Bone marrow (tissue), 2 donors: ENCODE data around the gene PTPRK.

Source experiments
- DNase-seq, 2 donors: peaks; one replicate each; lab custom pipeline; 2025; lab: John Stamatoyannopoulos, UW

The PTPRK gene

GRCh38 chr6:128138694-128139093, 381.7 kb downstream of the PTPRK start:
- DNase-seq = no peak

DNA sequence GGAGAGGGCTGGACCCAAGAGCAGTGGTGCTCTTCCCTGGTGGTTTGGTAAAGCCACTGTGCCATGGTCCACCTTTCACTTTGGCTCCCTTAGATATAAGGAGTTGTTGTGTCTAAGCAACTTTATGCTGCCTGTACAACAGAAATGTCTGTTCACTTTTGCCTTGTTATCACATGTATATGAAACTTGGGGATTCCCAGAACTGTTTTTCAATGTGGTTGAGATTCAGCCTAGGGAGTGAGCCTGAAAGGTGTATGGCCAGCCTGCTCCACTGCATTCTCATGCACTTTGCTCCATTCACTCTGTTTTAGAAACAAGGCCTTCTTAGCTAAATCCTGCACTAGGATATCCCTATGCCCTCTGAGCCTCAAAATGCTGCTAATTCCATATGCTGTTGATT, 385.1 kb downstream of the PTPRK start:
- DNase-seq = no peak

- no peak for DNase-seq
Measured at GRCh38 chr6:128131566-128131965, 388.8 kb downstream of the PTPRK start.

DNA sequence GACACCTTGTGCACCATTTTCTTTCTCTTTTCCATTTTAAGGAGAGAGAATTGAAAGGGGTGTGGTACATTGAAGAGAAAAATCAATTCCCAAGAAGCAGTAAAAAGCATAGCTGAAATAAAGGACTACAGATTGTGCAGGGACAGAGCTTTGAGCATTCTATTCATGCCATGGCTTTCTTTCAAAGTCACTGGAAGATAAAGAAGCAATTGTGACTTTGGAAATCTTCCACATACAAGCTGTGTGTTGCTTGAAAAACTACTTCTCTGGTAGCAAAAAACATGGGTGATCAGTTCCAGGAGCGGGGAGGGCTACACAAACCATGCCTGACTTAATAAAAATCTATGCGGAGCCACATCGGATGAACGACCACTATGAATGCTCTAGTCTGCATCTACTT, 389.4 kb downstream of the PTPRK start:
- no peak for DNase-seq

- DNase-seq = no peak
Measured at GRCh38 chr6:128129679-128130078, 390.7 kb downstream of the PTPRK start.

- DNase-seq = no peak
Measured at GRCh38 chr6:128127650-128128049, 392.7 kb downstream of the PTPRK start.

DNA sequence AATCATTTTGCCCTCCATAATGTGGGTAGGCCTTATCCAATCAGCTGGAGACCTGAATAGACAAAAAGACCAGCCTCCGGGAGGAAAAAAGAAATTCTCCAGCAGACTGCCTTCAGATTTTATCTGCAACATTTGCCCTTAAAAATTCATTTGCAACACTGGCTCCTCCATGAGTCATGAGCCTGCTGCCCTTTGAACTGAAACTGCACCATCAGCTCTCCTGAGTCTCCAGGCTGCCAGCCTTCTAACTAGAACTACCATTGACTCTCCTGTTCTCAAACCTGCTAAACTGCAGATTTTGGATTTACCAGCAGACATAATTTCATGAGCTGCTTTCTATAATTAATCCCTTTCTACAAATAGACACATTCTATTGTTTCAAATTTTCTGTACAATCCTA, 395.7 kb downstream of the PTPRK start:
- DNase-seq = no peak

GRCh38 chr6:128121610-128122009, 398.8 kb downstream of the PTPRK start:
- DNase-seq = no peak

DNA sequence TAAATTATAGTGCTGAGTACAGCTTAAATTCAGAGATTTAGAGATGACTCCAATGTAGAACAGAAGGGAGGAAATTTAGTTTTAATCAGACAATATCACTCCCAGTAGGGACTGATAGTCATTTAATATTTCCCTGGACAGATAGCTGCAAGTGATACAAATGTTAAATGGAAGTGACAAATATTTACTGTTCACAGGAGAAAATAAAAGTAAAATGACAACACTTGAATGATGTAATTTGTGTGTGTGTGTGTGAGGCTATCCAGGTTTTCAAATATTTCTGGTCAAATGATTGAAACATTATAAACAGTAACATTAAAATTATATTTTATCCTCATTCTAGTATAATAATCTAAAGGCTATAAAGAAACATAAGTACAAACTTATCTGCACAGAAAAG, 399.2 kb downstream of the PTPRK start:
- DNase-seq = no peak

DNA sequence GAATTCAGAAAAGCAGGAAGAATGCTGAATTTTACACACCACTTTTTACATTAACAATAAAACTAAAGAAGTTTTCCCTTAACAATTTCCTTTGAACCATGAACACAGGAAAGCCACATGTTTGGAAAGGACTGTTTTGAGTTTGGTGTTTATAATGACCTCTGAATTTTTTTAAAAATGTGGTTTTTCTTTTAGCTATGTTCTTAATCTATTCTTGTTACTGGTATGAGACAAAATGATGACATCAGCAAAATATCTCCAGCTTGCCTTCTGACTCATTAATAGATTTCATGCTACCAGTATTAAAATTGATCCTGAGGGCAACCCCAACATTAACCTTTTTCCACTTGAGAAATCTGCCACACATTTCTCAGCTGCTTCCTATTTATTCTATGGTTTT, 402.0 kb downstream of the PTPRK start:
- no peak for DNase-seq

DNA sequence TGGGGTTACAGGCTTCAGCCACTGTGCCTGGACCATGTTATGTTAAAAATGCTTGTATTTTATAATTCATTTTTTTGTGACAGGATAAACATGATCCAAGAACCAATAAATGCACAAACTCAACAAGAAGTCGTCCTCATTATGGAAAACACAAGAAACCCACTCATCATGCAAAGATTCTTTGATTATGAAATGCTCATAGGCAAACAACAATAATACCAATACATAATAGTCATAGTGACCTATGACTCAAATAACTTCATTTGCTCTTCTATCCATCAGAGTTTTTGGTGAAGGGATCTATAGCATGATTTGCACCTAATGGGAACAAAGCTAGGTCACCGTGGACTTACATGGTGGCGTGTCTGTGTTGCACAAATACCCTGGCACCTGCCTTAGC, 402.5 kb downstream of the PTPRK start:
- DNase-seq = no peak

DNA sequence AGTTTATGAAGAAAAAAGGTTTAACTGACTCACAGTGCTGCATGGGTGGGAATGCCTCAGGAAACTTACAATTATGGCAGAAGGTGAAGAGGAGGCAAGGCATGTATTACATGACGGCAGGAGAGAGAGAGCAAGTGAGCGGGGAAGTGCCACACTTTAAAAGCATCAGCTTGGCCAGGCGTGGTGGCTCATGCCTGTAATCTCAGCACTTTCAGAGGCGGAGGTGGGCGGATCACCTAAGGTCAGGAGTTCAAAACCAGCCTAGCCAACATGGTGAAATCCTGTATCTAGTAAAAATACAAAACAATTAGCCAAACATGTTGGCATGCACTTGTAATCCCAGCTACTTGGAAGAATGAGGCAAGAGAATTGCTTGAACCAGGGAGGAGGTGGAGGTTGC, 406.2 kb downstream of the PTPRK start:
- DNase-seq = no peak

- DNase-seq = no peak
Measured at GRCh38 chr6:128112494-128112893, 407.9 kb downstream of the PTPRK start.

GRCh38 chr6:128111096-128111495, 409.3 kb downstream of the PTPRK start:
- DNase-seq = no peak

- DNase-seq = no peak
Measured at GRCh38 chr6:128107682-128108081, 412.7 kb downstream of the PTPRK start.

- DNase-seq = no peak
Measured at GRCh38 chr6:128099571-128100197, 420.7 kb downstream of the PTPRK start.

GRCh38 chr6:128098000-128098581, 422.3 kb downstream of the PTPRK start:
- no peak for DNase-seq

DNA sequence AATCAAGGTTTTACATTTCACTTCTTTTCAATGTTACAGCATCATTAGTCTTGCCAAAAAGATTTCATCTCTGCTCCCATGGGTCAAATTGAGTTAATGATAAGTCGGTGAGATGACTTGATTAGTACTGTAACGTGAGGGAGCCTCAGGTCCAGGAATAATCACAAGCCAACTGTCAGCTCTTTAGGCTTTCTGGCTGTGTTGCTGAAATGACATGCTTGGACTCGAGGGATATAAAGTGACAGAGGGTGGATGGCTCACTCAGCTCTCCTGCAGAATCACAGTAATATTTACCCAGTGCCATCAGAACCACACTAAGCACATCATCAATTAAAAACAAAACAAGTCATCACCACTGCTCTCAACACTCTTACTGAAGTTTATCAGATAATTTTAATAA, 423.4 kb downstream of the PTPRK start:
- no peak for DNase-seq

DNA sequence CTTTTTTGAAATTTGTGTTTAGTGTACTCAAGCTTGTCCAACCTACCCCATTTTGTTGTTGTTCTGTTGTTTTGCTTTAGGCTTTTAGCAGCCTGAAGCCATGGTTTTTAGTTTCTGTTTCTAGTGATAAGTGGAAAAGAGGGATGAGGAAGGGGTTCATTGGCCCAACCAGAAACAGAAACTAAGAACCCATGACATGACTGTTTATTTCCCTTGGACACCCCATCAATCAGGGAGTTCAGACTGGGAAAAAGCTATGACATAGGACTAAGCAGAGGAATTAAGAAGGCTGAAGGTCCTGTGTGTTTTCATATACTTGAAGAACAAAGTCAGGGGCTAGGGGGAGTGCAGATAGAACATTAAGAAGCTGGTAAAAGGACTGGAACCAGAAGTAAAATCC, 425.0 kb downstream of the PTPRK start:
- DNase-seq = no peak

DNA sequence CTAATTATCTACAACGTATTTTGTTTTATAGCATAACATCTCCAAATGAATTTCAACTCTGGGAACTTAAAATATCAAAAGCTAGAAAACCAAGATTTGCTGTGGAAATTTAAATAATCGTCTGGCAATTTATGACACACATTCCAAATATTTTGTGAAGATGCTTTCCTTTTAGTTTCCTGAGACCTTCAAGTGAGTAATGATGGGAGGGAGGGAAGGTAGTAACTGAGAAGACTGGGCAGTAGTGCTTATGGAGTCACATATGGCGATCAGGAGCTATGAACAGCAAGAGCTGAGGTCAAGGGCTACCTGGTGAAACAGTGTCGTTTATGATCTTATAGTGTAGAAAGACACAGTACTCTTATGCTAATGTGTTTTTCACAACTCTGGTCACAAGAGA, 441.4 kb downstream of the PTPRK start:
- DNase-seq = no peak

DNA sequence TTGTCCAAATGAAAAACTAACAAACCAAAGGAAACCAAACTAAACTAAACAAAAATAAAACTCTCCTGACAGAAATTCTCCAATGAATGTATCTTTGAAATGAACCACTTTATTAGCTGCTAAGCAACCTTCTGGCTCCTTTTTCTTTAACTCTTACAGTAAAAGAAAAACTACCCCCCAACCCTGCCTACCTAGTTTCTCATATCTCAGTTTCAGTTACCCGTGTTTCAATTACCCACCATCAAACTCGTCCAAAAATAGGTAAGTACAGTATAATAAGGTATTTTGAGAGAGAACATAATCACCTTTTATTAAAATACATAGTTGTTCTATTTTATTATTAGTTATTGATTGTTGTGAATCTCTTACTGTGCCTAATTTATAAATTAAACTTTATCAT, 442.1 kb downstream of the PTPRK start:
- no peak for DNase-seq

DNA sequence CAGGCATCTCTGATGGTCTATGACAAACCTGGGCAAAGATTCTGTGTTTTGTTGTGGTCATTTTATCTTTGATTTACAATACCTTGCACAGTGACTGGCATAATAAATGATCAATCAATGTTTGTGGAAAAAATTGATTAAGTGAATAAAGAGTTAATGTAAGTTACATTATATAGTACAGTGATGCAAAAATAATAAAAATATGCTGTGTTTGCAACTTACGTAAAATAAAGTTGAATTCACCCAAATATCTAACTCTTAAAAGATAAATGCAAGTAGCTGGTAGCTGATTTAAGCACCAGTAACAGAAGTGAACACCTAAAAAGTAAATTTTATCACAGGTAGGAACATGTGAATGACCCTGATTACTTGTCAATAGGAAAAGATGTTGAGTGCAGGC, 443.6 kb downstream of the PTPRK start:
- no peak for DNase-seq

- no peak for DNase-seq
Measured at GRCh38 chr6:128074567-128074966, 445.8 kb downstream of the PTPRK start.

- DNase-seq = no peak
Measured at GRCh38 chr6:128073389-128073788, 447.0 kb downstream of the PTPRK start.
